Measurements from ENCODE around the gene ZBTB7A.

ZBTB7A gene

GRCh38 chr19:4052114-4052992 is 14.3 kb downstream of the ZBTB7A start:
- DNase-seq: no peak

GRCh38 chr19:4051175-4052101 is 15.3 kb downstream of the ZBTB7A start:
- DNase-seq: no peak

- DNase-seq: no peak
Measured at GRCh38 chr19:4049432-4049831, 17.3 kb downstream of the ZBTB7A start.

- DNase-seq: no peak
Measured at GRCh38 chr19:4046946-4047683, 19.6 kb downstream of the ZBTB7A start.

GRCh38 chr19:4046362-4046691 is 20.4 kb downstream of the ZBTB7A start:
- DNase-seq: no peak

- no peak for DNase-seq
Measured at GRCh38 chr19:4045597-4046361, 20.9 kb downstream of the ZBTB7A start.

- DNase-seq: no peak
Measured at GRCh38 chr19:4044990-4045465, 21.7 kb downstream of the ZBTB7A start.

- no peak for DNase-seq
Measured at GRCh38 chr19:4043966-4044715, 22.6 kb downstream of the ZBTB7A start.

GRCh38 chr19:4043401-4043800 is 23.3 kb downstream of the ZBTB7A start:
- DNase-seq: no peak

GRCh38 chr19:4042731-4043082 is 24.0 kb downstream of the ZBTB7A start:
- no peak for DNase-seq

- DNase-seq: no peak
Measured at GRCh38 chr19:4042064-4042730, 24.5 kb downstream of the ZBTB7A start.

- DNase-seq: no peak
Measured at GRCh38 chr19:4038661-4039423, 27.9 kb downstream of the ZBTB7A start.

GRCh38 chr19:4038057-4038456 is 28.6 kb downstream of the ZBTB7A start:
- no peak for DNase-seq

GRCh38 chr19:4037301-4037949 is 29.3 kb downstream of the ZBTB7A start:
- no peak for DNase-seq

GRCh38 chr19:4036576-4037300 is 30.0 kb downstream of the ZBTB7A start:
- no peak for DNase-seq

- no peak for DNase-seq
Measured at GRCh38 chr19:4035582-4035981, 31.1 kb downstream of the ZBTB7A start.

GRCh38 chr19:4035018-4035566 is 31.6 kb downstream of the ZBTB7A start:
- no peak for DNase-seq

All from NCI-H226 (cell line).